GM18526 (cell line): ENCODE data around the gene PAAF1.
A peak's percentile ranks its signal among the peaks of the same experiment; 100 is the strongest.

Experiments
- POLR2A ChIP-seq: IDR thresholded peaks from 3 replicates; pipeline ENCODE4 v1.6.1; 2011; ENCODE audit not compliant: insufficient read length; ENCODE audit errors: extremely low read depth

Gene PAAF1

GRCh38 chr11:73956876-73957653 lies 80.3 kb downstream of the PAAF1 start:
- TF ChIP-seq POLR2A: no peak

DNA sequence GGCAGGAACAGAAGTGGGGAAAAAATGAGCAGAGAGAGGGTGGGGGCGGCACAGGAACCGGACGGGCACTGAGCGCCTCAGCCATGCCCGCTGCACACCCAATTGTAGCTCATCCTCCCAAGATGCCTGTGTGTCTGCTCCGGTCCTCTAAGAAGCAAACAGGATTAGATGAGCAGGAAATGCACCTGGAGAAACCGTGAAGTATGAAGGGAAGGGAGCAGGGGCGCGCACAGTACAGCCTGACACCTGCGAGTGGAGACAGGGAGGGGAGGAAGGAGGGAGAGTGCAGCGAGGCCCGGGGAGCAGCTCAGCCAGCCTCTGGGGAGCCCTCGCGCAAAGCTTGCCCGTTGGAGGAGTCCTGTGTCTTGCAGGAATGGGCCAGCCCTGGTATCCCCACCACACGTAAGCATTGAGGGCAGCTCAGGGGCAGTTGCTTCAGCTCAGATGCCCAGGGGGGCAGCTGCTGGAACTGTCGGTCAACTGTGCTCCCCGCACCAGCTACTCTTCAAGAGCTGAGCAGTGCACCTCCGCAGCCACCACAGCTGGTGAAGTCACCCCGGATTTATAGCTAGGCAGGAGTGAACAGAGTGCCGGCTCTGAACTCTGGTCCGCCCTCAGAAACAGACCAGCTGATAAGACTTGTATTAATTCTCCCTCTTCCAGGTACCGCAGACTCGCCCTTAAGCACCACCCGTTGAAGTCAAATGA lies 81.0 kb downstream of the PAAF1 start:
- no peak for TF ChIP-seq POLR2A

DNA sequence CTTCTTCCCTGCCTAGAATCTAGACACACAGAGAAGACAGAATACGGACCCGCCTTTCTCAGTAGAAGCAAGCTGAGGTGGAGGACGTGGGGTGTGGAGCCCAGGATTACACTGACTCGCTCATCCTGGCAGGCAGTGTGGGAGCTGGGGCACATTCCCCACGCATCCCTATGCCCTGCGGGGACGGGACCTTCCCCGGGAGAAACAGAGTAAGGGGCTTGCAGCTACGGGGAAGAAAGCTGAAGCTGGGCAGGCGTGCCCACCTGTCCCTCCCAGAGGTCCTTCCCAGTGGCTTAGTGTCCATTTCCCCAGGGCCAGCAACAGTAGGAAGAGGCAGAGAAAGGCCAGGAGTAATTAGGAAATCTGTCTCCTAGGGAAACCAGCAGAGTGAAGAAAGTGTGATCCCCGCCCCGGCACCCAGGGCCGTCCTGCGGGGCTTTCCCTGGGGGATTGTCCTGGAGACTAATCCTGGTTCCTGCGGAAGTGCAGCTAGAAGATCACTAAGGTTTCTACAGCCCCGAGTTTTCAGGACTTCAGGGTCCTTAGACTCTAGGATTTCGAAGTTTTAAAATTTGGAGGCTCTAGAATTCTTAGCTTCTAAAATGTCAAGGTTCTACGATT lies 81.8 kb downstream of the PAAF1 start:
- no peak for TF ChIP-seq POLR2A

- TF ChIP-seq POLR2A: no peak
Measured at GRCh38 chr11:73961321-73961720, 84.5 kb downstream of the PAAF1 start.

DNA sequence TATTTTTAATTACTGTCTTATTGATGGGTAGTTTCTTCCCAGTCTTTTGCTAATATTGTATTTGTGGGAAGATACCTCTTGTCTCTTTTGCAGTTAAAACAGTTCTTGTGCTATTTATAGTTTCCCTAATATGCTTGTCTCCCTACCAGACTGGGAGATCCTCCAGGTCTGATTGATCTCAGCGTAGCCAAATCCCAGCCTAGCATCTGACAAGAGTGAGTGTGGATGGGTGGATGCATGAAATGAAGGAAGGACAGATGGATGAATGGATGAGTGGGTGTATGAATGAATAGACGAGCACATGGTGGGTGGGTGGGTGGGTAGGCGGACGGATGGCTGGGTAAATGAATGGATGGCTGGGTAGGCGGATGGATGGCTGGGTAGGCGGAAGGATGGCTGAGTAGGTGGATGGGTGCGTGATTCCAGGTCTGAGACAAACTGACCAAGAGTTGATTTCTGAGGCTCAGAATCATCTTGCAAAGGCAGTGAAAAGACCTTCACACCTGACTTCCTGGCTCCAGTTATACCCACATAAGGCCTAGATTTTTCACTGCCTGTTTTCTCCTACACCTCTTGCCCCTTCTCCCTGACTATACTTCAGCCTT lies 85.4 kb downstream of the PAAF1 start:
- TF ChIP-seq POLR2A: no peak

DNA sequence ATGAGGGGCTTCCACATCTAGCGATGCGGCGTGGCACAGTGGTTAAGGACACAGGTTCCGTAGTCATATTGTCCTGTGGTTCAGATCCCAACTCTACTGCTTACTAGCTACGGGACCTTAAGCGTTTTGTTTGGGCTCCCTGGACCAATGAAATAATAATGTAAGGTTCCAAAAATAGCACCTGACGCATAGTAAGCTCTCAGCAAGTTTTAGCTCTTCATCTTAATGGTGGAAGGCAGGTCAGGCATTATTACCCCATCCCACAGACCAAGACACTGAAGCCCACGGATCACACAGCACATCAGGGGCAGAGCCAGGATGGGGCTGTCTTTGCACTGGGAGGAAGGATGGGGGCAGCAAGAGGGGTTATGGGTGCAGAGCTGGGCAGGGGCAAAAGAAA lies 87.1 kb downstream of the PAAF1 start:
- TF ChIP-seq POLR2A: no peak

- no peak for TF ChIP-seq POLR2A
Measured at GRCh38 chr11:73965076-73965763, 88.4 kb downstream of the PAAF1 start.

DNA sequence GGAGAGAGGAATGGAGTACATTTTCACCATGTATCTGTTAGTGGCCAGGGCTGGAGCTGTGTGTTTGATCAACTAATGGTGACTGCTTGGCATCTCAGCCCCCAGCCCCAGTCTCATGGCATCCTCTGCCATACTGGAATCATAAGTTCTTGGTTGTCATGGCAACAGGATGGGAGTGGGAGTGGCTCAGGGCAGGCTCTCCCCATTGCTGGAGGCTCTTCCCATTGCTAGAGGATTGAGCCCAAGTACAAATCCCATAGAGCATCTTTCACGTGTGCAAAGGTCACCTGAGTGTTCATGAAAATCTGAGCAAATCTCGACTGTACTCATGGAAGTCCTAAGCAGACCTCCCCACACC lies 88.9 kb downstream of the PAAF1 start:
- TF ChIP-seq POLR2A: no peak

DNA sequence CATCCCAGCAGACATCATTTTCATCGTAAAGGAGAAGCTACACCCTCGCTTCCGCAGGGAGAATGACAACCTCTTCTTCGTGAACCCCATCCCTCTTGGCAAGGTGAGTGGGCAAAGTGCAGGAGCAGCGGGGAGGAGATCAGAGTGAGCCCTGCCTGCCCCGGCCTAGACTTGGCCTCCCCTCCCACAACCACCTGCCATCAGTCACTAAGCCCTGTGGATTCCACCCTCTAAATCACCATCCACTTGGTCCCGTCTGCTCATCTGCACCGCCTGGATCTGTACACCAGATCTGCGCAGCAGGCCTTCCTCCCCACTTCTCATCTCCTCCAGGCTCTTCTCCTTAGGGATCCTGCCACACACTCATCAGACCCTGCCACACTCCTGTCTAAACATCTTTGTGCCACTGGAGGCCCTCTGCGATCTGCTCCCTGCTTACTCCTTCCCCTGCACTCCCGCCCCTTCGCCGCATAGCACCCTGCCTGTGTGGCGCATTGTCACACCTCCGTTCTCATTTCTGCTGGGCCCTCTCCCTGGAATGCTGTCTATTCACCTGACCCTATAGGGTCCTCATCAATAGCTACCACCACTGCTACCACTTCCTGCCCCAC lies 91.7 kb downstream of the PAAF1 start:
- TF ChIP-seq POLR2A: no peak

GRCh38 chr11:73969091-73969490 lies 92.3 kb downstream of the PAAF1 start:
- no peak for TF ChIP-seq POLR2A

DNA sequence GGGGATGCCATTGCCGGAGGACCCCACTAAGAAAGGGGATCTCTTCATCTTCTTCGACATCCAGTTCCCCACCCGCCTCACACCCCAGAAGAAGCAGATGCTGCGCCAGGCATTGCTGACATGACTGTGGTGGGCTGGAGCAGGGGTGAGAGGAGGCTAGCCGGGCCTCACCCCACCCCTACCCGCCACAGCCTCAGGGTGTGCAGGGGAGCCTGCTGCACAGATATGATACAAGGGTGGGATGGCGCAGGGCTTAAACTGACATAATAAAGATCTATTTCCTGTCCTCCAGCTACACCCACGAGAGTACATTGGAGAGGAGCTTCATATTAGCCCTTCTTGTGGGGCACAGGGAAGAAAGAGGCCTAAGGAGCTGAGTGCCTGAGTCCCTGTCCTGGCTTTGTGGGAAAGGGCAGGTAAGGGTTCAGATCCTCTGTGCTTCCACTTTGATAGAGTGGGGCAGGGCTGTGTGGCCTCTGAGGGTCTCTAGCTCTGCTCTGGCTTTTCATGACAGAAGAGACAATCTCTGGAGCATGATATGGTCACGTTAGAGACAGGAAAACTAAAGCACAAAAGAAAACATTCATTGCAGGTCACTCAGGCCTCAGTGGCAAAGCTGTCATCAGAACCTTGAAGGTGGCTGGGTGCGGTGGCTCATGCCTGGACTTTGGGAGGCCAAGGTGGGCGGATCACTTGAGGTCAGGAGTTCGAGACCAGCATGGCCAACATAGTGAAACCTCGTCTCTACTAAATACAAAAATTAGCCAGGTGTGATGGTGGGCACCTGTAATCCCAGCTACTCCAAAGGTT lies 93.4 kb downstream of the PAAF1 start:
- TF ChIP-seq POLR2A: peak; percentile 15

GRCh38 chr11:73971175-73971719 lies 94.4 kb downstream of the PAAF1 start:
- TF ChIP-seq POLR2A: peak; percentile 6

DNA sequence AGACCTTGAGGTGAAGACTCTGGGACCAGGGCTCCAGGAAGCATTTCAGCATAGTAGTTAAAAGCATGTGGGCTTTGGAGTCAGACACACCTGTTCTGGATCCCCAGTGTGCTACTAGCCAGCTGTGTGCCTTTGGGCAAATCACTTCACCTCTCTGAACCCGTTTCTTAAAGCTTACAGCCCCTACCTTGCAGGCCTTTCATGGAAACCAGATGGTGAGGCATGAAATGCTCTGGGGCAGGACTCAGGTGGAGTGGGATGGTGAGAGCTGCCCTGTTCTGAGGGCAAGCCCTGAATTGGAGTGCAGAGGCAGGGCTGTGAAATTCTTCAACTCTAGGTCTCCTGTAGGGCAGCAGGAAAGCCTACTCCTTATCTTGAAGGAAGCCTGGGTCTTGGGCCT lies 95.4 kb downstream of the PAAF1 start:
- no peak for TF ChIP-seq POLR2A
